GM12874 (cell line): ENCODE results near the gene IL4I1.

Source experiments
- TF ChIP-seq, protein P1 (sequence below): IDR thresholded peaks from 2 replicates; pipeline ENCODE4 v1.5.1; 2011; ENCODE audit warnings: low read depth, mild to moderate bottlenecking, control low read depth, low read length, moderate library complexity; ENCODE audit not compliant: insufficient read depth

IL4I1 gene

GRCh38 chr19:49845414-49845813, 51.3 kb downstream of the IL4I1 start:
- TF ChIP-seq, protein P1, sequence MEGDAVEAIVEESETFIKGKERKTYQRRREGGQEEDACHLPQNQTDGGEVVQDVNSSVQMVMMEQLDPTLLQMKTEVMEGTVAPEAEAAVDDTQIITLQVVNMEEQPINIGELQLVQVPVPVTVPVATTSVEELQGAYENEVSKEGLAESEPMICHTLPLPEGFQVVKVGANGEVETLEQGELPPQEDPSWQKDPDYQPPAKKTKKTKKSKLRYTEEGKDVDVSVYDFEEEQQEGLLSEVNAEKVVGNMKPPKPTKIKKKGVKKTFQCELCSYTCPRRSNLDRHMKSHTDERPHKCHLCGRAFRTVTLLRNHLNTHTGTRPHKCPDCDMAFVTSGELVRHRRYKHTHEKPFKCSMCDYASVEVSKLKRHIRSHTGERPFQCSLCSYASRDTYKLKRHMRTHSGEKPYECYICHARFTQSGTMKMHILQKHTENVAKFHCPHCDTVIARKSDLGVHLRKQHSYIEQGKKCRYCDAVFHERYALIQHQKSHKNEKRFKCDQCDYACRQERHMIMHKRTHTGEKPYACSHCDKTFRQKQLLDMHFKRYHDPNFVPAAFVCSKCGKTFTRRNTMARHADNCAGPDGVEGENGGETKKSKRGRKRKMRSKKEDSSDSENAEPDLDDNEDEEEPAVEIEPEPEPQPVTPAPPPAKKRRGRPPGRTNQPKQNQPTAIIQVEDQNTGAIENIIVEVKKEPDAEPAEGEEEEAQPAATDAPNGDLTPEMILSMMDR: no peak

DNA sequence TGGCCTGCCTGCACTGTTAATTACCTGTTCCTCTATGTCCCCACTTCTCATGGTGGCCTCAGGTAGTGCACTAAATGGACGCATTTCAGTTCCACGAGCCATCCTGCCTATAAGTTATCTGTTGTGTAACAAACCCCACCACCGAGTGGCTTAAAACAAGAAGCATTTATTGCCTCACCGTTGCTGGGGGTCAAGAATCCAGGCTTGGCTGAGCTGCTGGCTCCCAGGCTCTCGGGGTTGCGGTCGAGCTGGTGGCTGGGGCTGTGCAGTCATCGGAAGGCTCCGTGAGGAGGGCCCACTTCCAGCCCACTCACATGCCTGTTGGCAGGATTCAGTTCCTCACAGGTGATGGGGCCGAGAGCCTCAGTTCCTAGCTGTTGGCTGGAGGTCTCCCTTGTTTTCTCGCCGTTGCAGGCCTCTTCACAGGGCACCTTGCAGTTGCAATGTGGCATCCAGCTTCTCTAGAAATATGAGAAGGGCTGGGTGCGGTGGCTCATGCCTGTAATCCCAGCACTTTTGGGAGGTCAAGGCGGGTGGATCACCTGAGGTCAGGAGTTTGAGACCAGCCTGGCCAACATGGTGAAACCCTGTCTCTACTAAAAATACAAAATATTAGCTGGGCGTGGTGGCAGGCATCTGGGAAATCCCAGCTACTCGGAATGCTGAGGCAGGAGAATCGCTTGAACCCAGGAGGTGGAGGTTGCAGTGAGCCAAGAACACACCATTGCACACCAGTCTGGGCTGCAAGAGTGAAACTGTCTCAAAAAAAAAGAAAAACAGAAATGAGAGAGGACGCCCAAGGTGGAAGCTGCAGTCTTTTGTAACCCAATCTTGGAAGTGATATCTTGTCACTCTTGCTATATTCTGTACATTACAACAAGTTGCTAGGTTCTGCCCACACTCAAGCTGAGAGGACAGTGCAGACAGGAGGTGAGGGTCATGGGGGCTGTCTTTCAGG, 52.3 kb downstream of the IL4I1 start:
- TF ChIP-seq, protein P1: no peak

DNA sequence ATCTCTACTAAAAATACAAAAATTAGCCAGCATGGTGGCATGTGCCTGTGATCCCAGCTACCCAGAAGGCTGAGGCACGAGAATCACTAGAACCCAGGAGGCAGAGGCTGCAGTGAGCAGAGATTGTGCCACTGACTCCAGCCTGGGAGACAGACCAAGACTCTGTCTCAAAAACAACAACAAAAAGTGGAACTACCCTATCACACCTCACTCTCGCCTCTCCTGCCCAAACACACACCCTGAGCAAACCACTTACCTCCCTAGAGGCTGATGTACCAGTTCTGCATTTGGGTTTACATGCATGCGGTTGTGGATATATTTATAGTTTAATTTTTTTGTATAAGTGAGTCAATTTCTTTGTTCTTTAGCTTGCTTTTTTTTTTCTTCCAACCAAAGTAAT, 53.4 kb downstream of the IL4I1 start:
- TF ChIP-seq, protein P1: no peak

- TF ChIP-seq, protein P1: no peak
Observed at GRCh38 chr19:49840736-49841249, 55.9 kb downstream of the IL4I1 start.

DNA sequence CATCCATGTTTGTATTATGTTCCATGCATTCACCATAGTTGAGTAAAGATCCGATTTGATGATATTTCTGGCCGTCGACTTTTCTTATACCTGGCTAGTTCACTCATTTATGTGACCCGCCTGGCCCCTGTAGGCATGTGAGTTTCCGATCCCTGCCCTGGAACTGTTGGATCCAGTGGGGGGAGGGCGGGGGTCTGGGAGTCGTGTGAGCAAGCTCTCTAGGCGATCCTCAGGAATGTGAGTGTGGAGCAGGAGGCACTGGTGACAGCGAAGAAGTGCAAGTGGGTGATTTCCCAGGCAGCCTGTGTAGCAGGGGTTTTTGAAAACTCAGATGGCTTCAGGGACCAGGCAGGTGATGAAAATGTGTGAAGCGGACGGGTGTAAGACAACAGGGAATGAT, 56.4 kb downstream of the IL4I1 start:
- TF ChIP-seq, protein P1: no peak

GRCh38 chr19:49839713-49840112, 57.0 kb downstream of the IL4I1 start:
- TF ChIP-seq, protein P1: no peak
